Measurements from ENCODE around the gene NEK10.

- no peak for TF ChIP-seq POLR2A (IDR thresholded peaks at IDR 0.05)
- no peak for TF ChIP-seq CTCF (IDR thresholded peaks at IDR 0.05)
Measured at GRCh38 chr3:27219127-27219845, 149.9 kb downstream of the NEK10 start.

Data from thyroid gland (tissue), 4 donors.